ENCODE measurements around the gene NFATC3. TPM values are rescaled to one million over a fixed set of nuclear protein-coding genes. Genes with fewer than 3 reads are reported as not detected.

The NFATC3 gene
- total and polyA plus RNA-seq, 2 donors (not counting 1 experiment from before 2014, with no cell fraction given) = 33.4 to 115 TPM

DNA sequence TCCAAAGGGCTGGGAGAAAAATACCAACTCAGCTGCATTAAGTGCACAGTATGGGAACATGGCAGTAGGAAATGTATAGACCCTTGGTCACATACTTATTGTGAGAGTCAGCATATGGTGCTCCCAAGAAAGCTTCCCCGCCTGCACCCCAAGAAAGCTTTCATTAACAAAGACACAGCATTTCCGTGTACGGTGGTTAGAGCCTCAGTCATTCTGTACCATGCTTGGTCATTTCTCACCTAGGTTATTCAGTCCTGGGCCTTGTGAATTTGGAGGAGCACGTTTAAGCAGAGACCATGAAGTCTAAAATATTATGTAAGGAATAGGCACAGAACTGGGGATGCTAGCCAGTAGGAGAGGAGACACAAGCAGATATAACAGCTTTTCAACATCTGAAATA is 94.7 kb downstream of the NFATC3 start:
- ChIA-PET CTCF (interaction anchor here (0.6 to 1.6 kb wide), 4 partner anchors 18 to 673 kb away, joined by 3 to 4 read pairs (median 3); no protein-coding TSS in a partner anchor), POLR2A (no interaction called here)
- intact Hi-C loops (cut with micrococcal nuclease) = no loop called here
- no peak overlapping the region for H3K4me3 ChIP-seq (ENCODE audit: control extremely low read depth in 1 of 5, extremely low read depth in 1 of 5, insufficient read depth in 1 of 5, low read depth in 2 of 5, low read length in 4 of 5)
- Mint-ChIP-seq H3K9me3 (ENCODE audit: insufficient read depth) (no peaks in the 10 kb centered on the region), H3K27ac (no peak overlapping the region), H3K4me3 (no peak overlapping the region), H3K27me3 (no peaks in the 10 kb centered on the region), H3K4me1 (no peaks in the 10 kb centered on the region)
- no peak for TF ChIP-seq EZH2 (IDR thresholded peaks at IDR 0.05; ENCODE audit: borderline replicate concordance, insufficient read depth, low read depth, low read length, poor library complexity, severe bottlenecking)
- TF ChIP-seq, protein P1, sequence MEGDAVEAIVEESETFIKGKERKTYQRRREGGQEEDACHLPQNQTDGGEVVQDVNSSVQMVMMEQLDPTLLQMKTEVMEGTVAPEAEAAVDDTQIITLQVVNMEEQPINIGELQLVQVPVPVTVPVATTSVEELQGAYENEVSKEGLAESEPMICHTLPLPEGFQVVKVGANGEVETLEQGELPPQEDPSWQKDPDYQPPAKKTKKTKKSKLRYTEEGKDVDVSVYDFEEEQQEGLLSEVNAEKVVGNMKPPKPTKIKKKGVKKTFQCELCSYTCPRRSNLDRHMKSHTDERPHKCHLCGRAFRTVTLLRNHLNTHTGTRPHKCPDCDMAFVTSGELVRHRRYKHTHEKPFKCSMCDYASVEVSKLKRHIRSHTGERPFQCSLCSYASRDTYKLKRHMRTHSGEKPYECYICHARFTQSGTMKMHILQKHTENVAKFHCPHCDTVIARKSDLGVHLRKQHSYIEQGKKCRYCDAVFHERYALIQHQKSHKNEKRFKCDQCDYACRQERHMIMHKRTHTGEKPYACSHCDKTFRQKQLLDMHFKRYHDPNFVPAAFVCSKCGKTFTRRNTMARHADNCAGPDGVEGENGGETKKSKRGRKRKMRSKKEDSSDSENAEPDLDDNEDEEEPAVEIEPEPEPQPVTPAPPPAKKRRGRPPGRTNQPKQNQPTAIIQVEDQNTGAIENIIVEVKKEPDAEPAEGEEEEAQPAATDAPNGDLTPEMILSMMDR (IDR thresholded peaks at IDR 0.05) = no peak
- no peaks in the 10 kb centered on the region for H4K20me1 ChIP-seq (ENCODE audit: control insufficient read depth, insufficient read depth, low read length, poor library complexity, severe bottlenecking)
- H3K4me2 ChIP-seq (replicated peaks; ENCODE audit: low read depth, low read length, poor library complexity, severe bottlenecking) = no peak overlapping the region
- H3K27me3 ChIP-seq (replicated peaks in 1 of 4; ENCODE audit: control extremely low read depth in 1 of 4, control insufficient read depth in 3 of 4, insufficient read depth in 4 of 4, low read length in 3 of 4) = no peaks in the 10 kb centered on the region
- no peaks in the 10 kb centered on the region for H3K4me1 ChIP-seq (ENCODE audit: control insufficient read depth in 2 of 2, insufficient read depth in 2 of 2, low read length in 2 of 2)
- H3K9me3 ChIP-seq (ENCODE audit: control extremely low read depth in 1 of 3, control insufficient read depth in 2 of 3, insufficient read depth in 1 of 3, low read length in 2 of 3) = no peaks in the 10 kb centered on the region
- no peak for ATAC-seq (ENCODE audit: low read depth)
- H2AFZ ChIP-seq (ENCODE audit: insufficient read depth, low read depth, low read length, poor library complexity, severe bottlenecking) = no peak overlapping the region
- 50% methylated on average over 1 of the region's 4 CpGs for WGBS (ENCODE audit: insufficient coverage)
- H3K36me3 ChIP-seq (replicated peaks in 1 of 2; ENCODE audit: control extremely low read depth in 1 of 2, control insufficient read depth in 1 of 2, extremely low read depth in 1 of 2, insufficient read depth in 2 of 2, low read length in 1 of 2) = peaks cover 25 to 76% of the 10 kb centered on the region in 2 experiments
- H3K27ac ChIP-seq (ENCODE audit: low read length in 2 of 2) = no peak overlapping the region
- DNase-seq = no peak
- no peak overlapping the region for H3K9ac ChIP-seq (ENCODE audit: low read length)
- H3K79me2 ChIP-seq (ENCODE audit: control insufficient read depth, insufficient read depth, low read length) = peaks cover 34% of the 10 kb centered on the region

DNA sequence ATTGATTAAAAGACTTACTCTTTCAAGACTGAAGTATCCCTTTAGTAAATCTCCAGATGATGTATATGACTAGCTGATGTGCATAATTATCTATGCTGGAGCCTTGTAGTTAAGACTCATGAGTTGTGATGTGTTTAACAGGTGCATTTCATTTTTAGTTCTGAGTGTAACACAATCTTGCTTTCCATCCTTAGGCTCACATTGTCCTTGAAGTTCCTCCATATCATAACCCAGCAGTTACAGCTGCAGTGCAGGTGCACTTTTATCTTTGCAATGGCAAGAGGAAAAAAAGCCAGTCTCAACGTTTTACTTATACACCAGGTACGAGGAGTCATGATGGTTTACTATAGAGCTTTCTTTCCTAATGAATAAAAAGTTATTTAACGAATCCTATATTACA is 97.9 kb downstream of the NFATC3 start:
- peaks cover 26% of the 10 kb centered on the region for H3K79me2 ChIP-seq (ENCODE audit: control insufficient read depth, insufficient read depth, low read length)
- H3K4me2 ChIP-seq (replicated peaks; ENCODE audit: low read depth, low read length, poor library complexity, severe bottlenecking) = no peak overlapping the region
- Mint-ChIP-seq H3K27me3 (no peaks in the 10 kb centered on the region), H3K4me3 (no peak overlapping the region), H3K4me1 (no peaks in the 10 kb centered on the region), H3K9me3 (ENCODE audit: insufficient read depth) (no peaks in the 10 kb centered on the region), H3K27ac (no peak overlapping the region)
- peaks cover 0 to 5% (median 0%) of the 10 kb centered on the region in 3 donors for H3K9me3 ChIP-seq (ENCODE audit: control extremely low read depth in 1 of 3, control insufficient read depth in 2 of 3, insufficient read depth in 1 of 3, low read length in 2 of 3)
- WGBS (ENCODE audit: insufficient coverage) = no CpG with 5 or more reads among the region's 3 CpGs
- H3K4me1 ChIP-seq (ENCODE audit: control insufficient read depth in 2 of 2, insufficient read depth in 2 of 2, low read length in 2 of 2) = no peaks in the 10 kb centered on the region
- ATAC-seq (ENCODE audit: low read depth) (no peak), DNase-seq (no peak)
- peaks cover 26 to 77% of the 10 kb centered on the region in 2 experiments for H3K36me3 ChIP-seq (replicated peaks in 1 of 2; ENCODE audit: control extremely low read depth in 1 of 2, control insufficient read depth in 1 of 2, extremely low read depth in 1 of 2, insufficient read depth in 2 of 2, low read length in 1 of 2)
- H4K20me1 ChIP-seq (ENCODE audit: control insufficient read depth, insufficient read depth, low read length, poor library complexity, severe bottlenecking) = peaks cover 14% of the 10 kb centered on the region
- intact Hi-C loops (cut with micrococcal nuclease) = no loop called here
- no peaks in the 10 kb centered on the region for H3K27me3 ChIP-seq (replicated peaks in 1 of 4; ENCODE audit: control extremely low read depth in 1 of 4, control insufficient read depth in 3 of 4, insufficient read depth in 4 of 4, low read length in 3 of 4)
- no peak overlapping the region for H3K27ac ChIP-seq (ENCODE audit: low read length in 2 of 2)
- no peak overlapping the region for H2AFZ ChIP-seq (ENCODE audit: insufficient read depth, low read depth, low read length, poor library complexity, severe bottlenecking)
- no peak overlapping the region for H3K9ac ChIP-seq (ENCODE audit: low read length)
- ChIA-PET POLR2A (no interaction called here), CTCF (no interaction called here)
- H3K4me3 ChIP-seq (ENCODE audit: control extremely low read depth in 1 of 5, extremely low read depth in 1 of 5, insufficient read depth in 1 of 5, low read depth in 2 of 5, low read length in 4 of 5) = no peak overlapping the region
- TF ChIP-seq, protein P1 (IDR thresholded peaks at IDR 0.05) = no peak
- TF ChIP-seq EZH2 (IDR thresholded peaks at IDR 0.05; ENCODE audit: borderline replicate concordance, insufficient read depth, low read depth, low read length, poor library complexity, severe bottlenecking) = no peak

Measured in B cell (primary cell).